CMK (cell line): Measurements from ENCODE around the gene SYPL2.

Source experiments
- DNase-seq: peaks from one replicate; pipeline ENCODE4 v3.0.0-alpha.2; 2010; ENCODE audit warnings: low read depth

Gene SYPL2

DNA sequence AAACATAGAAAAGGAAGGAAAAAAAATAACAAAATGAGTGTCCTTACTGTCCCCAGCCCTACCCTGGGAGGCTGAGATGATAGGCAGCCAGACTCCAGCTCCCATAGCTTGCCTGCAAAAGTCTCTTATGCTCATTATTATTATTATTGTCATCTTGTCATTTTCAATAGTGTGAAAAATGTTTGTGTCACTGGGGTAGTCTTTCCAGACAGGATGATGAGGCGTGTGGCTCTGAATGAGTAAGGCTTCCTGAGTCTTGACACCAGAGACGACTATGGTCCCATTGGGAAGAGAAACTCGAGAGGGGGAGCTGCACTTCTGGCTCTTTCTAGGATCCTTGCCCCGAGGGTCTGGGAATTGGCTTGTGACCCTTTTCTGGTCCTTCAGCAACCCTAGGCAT lies 26.4 kb downstream of the SYPL2 start:
- DNase-seq, result no peak

DNA sequence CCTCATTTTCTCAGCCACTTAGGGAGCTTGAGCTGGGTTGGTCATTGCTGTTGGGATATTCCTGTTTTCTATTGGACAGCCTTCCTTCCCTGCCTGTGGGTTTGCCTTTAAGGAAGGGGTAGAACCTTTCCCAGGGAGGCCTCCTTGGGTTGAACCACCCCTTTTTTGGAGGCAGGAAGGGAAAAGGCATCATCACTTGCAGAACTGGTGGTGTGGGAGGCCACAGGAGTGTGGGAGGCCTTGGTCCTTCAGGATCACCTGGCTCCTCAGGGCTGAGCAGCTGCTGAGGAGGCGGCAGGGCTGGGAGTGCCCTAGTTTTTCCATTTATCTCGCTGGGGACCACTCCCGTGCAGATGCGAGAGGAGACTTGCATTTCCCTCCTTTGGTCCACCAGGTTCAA lies 26.9 kb downstream of the SYPL2 start:
- DNase-seq, result no peak

DNA sequence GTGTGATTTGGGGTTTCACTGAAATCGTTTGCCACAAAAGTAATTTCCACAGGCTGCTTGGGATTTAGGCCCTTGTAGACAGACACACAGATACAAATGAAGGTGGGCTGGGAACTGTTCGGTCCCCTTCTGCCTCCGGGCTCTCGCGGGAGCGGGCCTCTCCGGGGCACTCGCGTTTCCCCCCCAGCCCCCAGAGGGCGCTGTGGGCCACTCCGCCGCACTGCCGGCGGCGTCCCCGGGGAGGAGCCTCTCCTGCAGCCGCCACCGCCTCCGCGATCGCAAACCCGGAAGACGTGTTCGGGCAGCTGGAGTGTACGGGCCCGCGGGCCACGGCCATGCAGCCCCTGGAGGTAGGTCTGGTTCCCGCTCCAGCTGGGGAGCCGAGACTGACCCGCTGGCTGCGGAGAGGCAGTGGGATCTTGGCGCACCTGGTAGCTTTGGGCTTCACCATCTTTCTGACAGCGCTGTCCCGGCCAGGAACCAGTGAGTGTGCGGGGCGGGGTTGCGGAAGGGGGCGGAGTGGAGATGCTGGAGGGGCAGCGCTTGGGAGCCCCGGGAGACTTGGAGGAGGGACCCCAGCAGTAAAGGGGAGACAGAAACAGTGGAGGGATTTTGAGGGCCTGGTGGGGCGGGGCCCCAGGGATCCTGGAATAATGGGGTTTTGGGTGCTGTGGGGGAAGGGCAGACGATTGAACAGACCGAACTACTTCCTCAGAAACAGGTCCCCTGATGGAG lies 27.6 kb downstream of the SYPL2 start, which contains the start of gene CYB561D1:
CYB561D1 (plus strand) TSS at position 290 of the 735 bp plus-strand sequence; CDS start at position 336, 46 bp downstream.
- DNase-seq, result peak; percentile 63

DNA sequence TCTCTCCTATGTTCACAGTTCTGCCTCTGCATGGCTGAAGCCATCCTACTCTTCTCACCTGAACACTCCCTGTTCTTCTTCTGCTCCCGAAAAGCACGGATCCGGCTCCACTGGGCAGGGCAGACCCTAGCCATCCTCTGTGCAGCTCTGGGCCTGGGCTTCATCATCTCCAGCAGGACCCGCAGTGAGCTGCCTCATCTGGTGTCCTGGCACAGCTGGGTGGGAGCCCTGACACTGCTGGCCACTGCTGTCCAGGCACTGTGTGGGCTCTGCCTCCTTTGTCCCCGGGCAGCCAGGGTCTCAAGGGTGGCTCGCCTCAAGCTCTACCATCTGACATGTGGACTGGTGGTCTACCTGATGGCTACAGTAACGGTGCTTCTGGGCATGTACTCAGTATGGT lies 29.4 kb downstream of the SYPL2 start:
- no peak for DNase-seq

DNA sequence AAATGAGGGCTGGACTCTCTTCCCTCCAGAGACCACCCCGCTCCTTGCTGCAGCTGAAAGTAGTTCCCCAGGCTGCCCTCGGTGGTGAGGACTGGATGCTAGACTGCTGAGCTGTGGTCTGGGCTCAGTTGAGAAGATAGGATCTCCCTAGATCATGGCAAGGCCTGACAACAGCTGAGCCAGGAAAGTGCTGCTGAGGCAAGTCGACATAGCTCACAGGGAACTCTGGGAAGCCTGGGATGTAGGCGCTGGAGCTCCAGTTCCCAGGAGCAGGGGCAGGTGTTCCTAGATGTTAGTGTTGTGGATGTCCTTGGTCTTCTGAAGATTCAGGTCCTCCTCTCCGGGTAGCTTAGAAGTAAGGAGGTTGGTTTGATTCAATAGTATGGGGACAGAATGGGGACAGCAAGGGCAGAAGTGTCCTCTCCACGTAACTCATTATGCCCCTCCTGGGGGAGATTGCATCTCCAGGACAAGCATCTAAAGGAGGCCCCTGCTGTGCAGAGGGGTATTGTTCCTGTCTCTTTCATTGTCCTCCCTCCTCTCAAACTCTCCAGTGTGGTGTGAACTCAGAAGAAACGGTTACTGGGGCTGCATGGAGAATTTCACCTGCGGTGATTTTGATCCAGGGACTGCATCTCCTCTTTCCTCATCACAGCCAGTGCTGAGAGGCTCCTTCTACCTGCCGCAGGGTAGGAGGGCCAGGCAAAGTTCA lies 31.3 kb downstream of the SYPL2 start:
- no peak for DNase-seq

DNA sequence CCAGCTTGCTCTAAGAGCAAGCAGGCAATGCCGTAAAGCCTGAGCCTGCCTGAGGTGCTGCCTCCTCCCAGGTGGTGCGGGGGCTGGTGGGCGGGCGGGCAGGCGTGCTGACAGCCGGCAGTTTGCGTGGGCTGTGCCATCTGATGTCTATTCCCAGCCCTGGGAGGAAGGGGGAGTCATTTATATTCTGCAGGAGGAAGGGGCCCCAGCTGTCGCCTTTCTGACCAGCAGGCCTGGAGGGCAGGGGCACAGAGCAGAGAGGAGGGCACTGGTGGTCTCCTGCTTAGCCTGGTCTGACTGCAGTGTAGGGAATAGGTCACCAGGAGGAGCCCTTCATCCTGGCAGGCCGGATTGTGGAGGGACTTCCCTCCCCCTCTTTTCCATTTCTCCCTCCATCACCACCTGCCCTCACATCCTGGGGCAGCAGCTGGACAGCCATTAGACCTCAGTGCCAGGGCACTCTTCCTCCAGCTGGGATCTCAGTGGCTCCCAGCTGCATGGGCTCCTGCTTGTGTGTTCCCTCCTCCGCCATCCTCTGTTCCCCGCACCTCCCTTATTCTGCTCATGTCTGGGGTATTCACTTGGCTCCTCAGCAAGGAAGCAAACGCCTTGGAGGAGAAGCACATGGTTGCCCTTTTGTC lies 31.9 kb downstream of the SYPL2 start:
- DNase-seq, result no peak

DNA sequence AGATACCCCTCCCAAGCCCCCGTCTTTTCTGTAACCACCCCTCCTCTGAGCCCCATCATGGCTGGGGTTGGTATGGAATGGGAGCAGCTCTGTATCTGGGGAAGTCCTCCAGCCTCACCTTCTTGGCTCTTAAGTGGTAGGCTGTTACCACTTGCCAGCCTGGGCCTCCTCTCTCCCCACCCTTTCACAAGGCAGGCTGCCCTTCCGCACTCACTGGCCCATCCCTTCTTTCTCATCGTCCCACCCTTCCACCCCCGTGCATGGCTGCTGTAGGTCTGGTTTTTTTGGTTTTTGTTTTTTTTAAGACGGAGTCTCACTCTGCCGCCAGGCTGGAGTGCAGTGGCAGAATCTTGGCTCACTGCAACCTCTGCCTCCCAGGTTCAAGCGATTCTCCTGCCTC lies 32.7 kb downstream of the SYPL2 start:
- DNase-seq, result no peak

DNA sequence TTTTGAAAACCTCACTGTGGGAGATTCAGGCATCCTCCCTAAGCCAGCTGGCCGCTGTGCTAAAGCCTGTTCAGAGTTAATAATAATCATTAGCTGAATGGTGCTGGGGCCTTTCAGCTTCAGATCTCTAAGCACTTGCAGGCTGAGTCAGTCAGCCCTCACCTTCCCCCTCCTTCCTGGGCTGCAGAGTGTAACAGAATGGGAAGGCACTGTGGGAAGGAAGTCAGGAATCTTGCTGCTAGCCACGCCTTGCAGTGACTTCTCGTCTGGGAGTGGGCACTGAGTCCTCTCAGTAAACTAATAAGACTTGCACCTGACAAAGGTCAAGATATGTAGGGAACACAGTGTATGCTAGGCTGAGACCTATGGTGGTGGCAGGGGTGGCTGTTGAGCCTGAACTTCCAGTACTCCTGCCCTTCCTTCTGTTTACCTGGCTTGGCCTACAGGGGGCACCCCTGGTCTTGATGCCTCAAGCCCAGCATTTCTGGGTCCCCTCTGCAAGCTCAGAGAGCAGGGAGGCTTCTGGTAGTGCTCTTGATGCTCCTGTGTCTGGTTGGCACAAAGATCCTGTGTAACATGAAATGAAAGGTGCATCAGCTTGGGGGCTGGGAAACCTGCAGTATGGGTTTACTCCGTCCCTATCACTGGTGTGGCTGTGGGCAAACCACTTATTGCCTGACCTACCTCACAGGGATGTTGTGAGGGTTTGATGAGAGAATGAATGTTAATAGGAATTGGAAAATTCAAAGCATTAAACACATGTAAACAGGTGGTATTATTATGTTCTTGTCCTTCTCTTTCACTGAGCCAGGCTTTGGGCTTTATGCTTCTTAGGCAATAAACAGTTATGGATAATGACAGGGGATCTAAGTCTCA lies 33.6 kb downstream of the SYPL2 start:
- DNase-seq, result peak; percentile 56

DNA sequence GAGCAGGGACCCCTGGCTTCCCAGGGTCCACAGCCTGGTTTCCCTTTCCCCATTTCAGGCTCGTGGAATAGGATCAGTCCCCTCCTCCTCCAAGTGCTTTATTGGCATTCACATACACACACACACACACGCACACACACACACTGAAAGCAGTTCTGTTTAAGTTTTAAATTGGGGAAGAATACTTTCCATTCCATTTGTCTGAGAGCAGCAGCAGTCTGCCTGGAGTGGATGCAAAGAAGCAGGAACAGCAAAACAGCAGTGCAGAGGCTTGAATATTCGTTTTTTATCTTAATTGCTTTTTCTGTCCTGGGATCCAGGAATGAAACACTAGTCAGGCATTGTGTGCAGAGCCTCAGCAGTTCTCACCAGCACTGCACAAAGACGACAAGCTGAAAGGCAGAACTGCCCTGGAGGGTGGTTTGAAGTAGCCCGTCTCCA lies 34.6 kb downstream of the SYPL2 start:
- no peak for DNase-seq

DNA sequence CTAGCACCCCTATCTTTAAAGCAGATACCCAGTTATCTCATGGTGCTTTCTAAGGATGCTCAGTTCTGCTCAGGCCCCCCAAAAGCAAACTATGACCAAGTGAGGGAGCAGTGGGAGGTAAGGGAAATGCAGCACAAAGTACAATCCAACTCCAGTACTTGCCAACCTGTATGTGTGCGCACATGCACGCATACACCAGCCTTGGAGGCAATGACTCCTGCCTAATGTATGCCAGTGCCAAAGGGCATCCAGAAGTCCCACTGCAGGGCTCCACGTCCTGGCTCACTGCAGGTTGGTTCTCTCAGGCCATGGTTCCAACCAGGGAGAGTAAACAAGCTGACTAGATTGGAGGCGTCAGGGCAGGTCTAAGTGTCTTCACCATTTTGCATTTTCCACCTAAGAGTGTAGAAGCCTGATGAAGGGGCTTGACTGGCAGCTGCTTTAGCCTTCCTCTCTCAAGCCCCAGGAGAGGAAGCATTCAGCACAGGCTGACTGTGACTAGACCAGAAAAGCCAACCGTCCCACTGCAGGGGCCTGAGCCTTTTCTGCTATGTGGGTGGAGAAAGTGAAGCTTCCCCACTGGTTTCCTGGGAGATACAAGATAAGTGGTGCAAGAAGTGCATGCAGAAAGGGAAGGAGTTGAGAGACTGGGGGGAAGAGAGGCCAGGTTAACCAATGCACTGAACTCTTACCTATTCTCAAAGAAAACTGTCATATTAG lies 35.5 kb downstream of the SYPL2 start:
- no peak for DNase-seq

DNA sequence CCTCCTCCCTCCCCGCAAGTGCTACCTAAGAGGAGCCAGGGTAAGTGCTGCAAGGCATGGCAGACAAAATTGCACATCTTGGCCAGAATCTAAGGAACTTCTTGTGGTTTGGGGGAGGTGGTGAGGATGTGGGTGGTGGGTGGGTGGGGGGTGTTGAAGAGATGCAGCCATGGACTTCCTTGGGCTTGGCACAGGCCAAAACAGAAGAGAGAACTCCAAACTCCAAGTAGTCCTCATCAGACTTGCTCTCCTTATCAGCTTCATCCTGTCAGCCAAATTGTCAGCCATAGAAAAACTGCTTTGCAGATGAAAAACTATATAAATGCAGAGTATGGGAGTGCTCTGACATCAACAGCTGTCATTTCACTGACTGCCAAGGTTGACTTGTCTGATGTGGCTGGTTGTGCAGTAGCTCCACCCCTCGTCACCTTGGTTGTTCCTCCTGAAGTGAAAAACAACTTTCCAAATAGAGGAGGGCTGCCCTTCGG lies 36.1 kb downstream of the SYPL2 start:
- DNase-seq, result peak; percentile 47

DNA sequence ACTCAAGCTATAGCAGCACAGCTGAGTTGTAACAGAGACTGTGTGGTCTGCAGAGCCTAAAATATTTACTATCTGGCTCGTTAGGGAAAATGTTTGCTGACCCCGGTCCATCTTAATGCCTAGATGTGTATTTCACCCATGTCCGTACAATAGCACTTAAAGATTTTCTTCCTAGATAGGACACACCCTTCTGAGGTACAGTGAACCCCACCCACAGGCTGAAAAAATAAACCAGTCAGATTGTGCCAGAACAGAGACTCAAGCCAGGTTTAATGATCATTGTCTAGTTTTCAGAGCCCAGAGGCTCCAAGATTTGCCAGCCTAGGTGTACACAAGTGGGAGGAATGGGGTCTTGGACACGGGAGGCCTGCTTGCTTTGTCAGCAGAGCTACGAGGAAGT lies 37.6 kb downstream of the SYPL2 start:
- DNase-seq, result no peak

DNA sequence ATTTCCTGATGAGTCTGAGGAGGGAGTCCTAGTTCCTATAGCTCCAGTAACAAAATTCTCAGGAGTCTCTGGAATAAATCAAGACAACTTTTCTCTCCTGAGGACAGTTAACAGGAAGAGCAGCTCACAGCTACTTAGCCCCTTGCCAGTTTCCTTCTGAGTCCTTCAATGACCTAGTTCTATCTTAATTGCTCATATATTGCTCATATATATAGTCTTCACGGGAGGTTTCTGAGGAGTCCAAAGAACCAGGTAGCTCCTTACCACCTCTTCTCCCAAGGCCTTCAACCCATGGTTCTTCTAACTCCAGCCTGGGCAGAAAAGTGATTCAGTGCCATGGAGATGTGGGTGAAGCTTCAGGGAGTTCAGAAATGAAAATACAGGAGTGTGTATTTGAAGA lies 38.6 kb downstream of the SYPL2 start:
- DNase-seq, result no peak

DNA sequence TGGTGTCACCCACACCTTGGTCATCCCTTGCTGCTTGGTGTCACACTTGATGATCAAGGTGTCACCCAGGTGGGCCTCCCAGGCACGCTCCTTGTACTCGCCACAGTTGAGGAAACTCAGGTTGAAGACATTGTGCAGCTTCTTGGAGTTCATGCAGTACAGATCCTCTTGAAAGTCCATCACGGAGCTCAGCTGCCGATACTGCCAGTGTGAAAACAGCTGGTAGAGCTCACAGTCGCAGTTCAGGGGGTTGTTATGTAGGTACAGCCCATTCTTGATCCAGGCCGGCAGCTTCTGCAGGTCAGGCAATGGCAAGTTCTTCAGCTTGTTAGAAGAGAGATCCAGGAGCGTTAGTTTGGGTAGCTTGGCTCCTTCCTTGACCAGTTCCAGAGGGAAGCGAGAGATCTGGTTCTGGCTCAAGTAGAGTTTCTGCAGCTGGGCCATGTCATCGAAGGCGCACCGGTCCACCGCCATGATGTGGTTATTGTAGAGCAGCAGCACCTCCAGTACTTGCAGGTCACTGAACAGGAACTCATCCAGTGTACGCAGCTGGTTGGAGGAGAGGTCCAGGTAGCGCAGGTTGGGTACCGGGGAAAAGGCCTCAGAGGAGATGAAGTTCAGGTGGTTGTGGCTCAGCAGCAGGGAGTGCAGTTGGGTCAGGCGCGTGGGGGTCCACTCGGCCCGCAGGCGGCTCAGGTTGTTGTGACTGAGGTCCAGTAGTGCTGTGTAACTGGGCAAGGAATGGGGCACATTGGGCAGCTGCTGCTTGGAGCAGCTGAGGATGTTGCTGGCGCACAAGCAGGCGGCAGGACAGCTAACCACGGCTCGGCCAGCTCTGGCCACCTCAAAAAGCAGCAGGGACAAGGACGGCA lies 41.9 kb downstream of the SYPL2 start:
- DNase-seq, result no peak

DNA sequence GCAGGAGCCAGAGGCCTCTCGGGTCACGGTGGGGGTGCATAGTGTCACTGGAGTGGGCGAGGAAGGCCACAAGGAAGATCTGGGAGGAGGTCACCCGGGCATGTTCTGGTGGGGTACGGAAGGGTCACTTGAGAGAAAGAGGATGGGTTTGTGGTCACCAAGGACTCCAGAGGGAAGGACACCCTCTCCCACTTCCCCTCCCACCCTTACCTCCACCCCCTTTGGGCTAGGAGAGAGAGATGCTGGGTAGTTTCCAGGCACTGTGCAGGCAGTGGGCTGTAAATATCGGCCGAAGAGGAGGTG lies 42.5 kb downstream of the SYPL2 start:
- no peak for DNase-seq

DNA sequence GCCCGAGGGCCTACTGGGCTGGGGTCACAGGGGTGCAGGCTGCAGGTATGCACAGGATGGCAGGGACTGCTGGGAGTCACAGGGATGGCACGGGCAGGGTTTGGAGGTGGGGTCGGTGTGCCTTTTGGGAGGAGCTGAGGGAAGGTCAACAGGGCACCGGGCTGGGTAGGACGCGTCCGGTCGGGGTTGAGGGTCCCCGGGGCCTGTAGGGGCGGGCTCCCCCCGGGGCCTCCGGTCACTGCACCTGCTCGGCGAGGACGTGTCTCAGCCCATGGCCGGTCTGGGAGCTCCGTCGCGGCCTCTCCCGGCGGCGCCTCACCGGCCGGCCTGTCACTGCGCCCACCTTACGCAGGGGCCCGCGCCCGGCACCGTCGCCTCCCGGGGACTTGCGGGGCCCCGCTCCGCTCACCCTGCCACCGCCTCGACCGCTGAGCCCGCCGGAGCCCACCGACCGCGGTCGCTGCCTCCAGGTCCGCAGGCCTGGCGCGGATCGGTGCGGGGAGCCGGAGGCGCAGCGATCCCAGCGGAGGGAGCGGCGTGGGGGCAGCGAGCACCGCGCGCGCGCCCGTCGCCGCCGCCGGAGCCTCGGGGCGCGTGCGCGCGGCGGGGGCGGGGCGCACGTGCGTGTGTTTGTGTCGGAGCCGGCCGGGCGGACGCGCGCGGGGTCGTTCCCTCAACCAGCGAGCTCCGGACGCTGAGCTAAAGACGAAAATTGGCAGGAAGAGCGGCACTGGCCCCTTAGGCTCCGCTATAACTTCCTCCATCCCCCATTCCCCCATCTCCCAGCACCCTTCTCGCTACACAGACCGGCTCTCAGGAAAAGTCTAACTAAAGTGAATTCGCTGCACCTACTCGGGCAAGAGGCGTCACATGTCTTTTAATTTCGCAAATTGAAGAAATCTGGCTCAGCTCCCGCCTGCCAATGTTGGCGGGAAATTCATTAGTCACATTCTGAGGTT lies 43.1 kb downstream of the SYPL2 start, which contains the start of gene AMIGO1:
AMIGO1 (minus strand) TSS at position 552 of the 959 bp plus-strand sequence. CDS start 815 bp downstream, outside the sequence.
- DNase-seq, result peak; percentile 45

DNA sequence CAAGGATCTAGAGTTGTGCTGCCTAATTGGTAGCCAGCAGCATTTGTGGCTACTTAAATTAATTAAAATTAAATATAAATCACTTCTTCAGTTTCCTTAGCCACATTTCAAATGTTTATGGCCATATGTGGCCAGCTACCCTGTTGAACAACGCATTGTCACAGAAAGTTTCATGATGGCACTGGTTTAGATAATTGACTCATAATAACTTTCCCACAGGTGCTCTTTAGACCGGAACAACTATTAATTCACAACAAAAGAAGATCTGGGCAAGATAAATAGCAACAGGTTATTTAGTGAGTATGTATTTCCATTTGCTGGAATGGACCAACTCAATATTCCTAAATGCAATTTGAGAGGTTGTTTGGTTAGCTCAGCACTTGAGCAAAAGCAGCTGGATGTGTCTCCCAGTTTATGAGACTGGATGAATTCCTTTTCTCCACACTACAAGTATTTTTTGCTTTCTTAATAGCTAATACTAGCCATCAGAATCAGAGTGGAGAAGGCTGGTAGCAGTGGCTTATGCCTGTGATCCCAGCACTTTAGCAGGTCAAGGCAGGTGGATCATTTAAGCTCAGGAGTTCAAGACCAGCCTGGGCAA lies 46.9 kb downstream of the SYPL2 start:
- DNase-seq, result no peak

DNA sequence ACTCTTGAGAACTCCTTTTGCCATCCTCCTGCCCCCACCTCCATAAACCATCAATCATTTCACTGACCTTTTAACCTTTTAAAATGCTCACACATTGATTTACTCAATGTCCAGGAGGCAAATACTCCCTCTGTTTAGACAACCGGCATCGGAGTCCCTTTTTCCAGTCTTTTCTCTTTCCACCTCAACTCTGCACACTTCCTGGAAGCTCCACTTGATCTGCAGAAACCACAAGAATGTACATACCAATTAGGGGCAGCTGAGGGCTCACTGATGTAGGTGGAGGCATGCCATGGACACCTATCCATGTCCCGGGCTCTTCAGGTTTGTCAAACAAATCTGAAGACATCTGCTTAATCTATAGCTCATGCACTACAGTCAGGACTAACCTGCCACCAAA lies 48.5 kb downstream of the SYPL2 start:
- no peak for DNase-seq

DNA sequence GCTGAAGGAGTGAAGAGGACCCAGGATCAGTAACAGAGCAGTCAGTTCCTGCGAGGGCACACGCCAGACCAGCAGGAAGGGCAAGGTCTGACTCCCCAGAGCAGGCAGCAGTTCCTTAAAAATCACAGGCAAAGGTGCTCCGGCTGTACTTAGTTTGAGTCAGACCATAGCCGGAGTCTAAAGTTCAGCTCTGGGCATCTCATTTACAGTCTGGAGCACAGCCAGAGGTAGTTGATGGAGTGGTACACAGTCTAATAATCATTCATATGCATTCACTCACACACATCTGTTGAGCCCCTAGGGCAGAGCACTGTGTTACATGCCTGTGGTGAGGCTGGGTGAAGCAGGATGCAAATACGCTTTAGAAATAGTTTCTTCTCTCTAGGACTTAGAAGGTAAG lies 50.5 kb downstream of the SYPL2 start:
- DNase-seq, result no peak
